ENCODE data around the gene BTBD9.

The BTBD9 gene

GRCh38 chr6:38170666-38171355 is 468.9 kb downstream of the BTBD9 start:
- FAIRE-seq, result no peak

- FAIRE-seq, result no peak
Measured at GRCh38 chr6:38169977-38170526, 469.7 kb downstream of the BTBD9 start.

GRCh38 chr6:38169221-38169976 is 470.3 kb downstream of the BTBD9 start:
- FAIRE-seq, result no peak

- no peak for FAIRE-seq
Measured at GRCh38 chr6:38168699-38169098, 471.0 kb downstream of the BTBD9 start.

GRCh38 chr6:38168126-38168525 is 471.6 kb downstream of the BTBD9 start:
- FAIRE-seq, result no peak

GRCh38 chr6:38167598-38167997 is 472.1 kb downstream of the BTBD9 start:
- FAIRE-seq, result no peak

GRCh38 chr6:38166411-38167240 is 473.1 kb downstream of the BTBD9 start:
- no peak for FAIRE-seq

GRCh38 chr6:38164671-38165108 is 475.0 kb downstream of the BTBD9 start:
- FAIRE-seq, result no peak

- FAIRE-seq, result no peak
Measured at GRCh38 chr6:38164131-38164481, 475.6 kb downstream of the BTBD9 start.

GRCh38 chr6:38163186-38164130 is 476.3 kb downstream of the BTBD9 start:
- FAIRE-seq, result no peak

- no peak for FAIRE-seq
Measured at GRCh38 chr6:38162493-38163185, 477.1 kb downstream of the BTBD9 start.

- FAIRE-seq, result no peak
Measured at GRCh38 chr6:38161754-38162492, 477.8 kb downstream of the BTBD9 start.

- no peak for FAIRE-seq
Measured at GRCh38 chr6:38161331-38161730, 478.4 kb downstream of the BTBD9 start.

- no peak for FAIRE-seq
Measured at GRCh38 chr6:38160831-38161230, 478.9 kb downstream of the BTBD9 start.

GRCh38 chr6:38159596-38159995 is 480.1 kb downstream of the BTBD9 start:
- no peak for FAIRE-seq

GRCh38 chr6:38158762-38159350 is 480.9 kb downstream of the BTBD9 start:
- FAIRE-seq, result no peak

GRCh38 chr6:38157905-38158304 is 481.8 kb downstream of the BTBD9 start:
- no peak for FAIRE-seq

- FAIRE-seq, result no peak
Measured at GRCh38 chr6:38156818-38157565, 482.7 kb downstream of the BTBD9 start.

- FAIRE-seq, result no peak
Measured at GRCh38 chr6:38155621-38156204, 484.0 kb downstream of the BTBD9 start.

Data from G401.6 (cell line).